ENCODE data around the gene DHX15.

DNA sequence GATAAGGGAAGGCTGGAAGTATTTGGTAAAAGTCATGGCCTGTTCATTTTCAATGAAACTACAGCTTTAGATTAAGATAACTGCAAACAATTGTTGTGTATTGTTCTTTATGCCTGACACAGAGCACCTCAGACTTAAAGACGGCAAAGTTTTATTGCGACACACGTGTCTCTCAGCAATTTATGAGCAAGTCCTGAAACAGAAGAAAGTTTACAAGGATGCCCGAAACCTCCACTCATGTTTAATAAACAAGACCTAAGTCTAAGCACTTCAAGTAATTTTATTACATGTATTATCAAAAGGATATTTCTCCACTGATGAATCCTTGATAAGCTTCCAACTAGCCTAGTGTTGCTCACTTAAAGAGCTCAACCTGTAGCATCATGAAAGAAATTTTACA lies 51.0 kb downstream of the DHX15 start:
- no peak for TF ChIP-seq POLR2A (IDR thresholded peaks at IDR 0.05)
- TF ChIP-seq, protein P1, sequence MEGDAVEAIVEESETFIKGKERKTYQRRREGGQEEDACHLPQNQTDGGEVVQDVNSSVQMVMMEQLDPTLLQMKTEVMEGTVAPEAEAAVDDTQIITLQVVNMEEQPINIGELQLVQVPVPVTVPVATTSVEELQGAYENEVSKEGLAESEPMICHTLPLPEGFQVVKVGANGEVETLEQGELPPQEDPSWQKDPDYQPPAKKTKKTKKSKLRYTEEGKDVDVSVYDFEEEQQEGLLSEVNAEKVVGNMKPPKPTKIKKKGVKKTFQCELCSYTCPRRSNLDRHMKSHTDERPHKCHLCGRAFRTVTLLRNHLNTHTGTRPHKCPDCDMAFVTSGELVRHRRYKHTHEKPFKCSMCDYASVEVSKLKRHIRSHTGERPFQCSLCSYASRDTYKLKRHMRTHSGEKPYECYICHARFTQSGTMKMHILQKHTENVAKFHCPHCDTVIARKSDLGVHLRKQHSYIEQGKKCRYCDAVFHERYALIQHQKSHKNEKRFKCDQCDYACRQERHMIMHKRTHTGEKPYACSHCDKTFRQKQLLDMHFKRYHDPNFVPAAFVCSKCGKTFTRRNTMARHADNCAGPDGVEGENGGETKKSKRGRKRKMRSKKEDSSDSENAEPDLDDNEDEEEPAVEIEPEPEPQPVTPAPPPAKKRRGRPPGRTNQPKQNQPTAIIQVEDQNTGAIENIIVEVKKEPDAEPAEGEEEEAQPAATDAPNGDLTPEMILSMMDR (IDR thresholded peaks at IDR 0.05) = no peak
